Metanephros (tissue), 2 donors: ENCODE results near the gene COG3. TPM values are rescaled to one million over a fixed set of nuclear protein-coding genes. Genes with fewer than 3 reads are reported as not detected.

Experiments used
- small RNA-seq: library from RNA; depleted of rRNA; stranded (forward); fragments of <200 nt; gene quantifications from one replicate; pipeline ENCODE3, GENCODE V24; 2014; ENCODE audit warnings: low replicate concordance
- total RNA-seq: library from RNA; depleted of rRNA; stranded (reverse); fragments of >200 nt; gene quantifications from one replicate; pipeline ENCODE4 v1.2.3, GENCODE V29; 2014

The COG3 gene
- 59.3 TPM for total RNA-seq

GRCh38 chr13:45464687-45465453 lies at the start of gene COG3:
TSS of gene COG3 (plus strand) at chr13:45464939. CDS start at chr13:45465037, 98 bp downstream.

GRCh38 chr13:45417790-45418534 lies 46.8 kb upstream of the COG3 start, which contains the start of gene SLC25A30:
TSS of gene SLC25A30 (minus strand) at chr13:45418373. CDS start at chr13:45411425, 6,948 bp downstream.

Small RNAs within 50 kb of the gene (small RNA-seq; reads per million reads assigned to genes)
- gene RNA5SP27 (not detected), gene TIMM9P3 (not detected)

Other genes with a start within 250 kb of the COG3 start
- 2,810 TPM for gene TPT1, start 123.8 kb upstream of the COG3 start, total RNA-seq
- 29.8 TPM for gene SLC25A30, start 46.6 kb upstream of the COG3 start, total RNA-seq
- gene ERICH6B, start 150.8 kb downstream of the COG3 start, total RNA-seq = not detected
- gene CBY2, start 237.4 kb downstream of the COG3 start, total RNA-seq = 0.99 TPM